ENCODE results near the gene CSTPP1.

DNA sequence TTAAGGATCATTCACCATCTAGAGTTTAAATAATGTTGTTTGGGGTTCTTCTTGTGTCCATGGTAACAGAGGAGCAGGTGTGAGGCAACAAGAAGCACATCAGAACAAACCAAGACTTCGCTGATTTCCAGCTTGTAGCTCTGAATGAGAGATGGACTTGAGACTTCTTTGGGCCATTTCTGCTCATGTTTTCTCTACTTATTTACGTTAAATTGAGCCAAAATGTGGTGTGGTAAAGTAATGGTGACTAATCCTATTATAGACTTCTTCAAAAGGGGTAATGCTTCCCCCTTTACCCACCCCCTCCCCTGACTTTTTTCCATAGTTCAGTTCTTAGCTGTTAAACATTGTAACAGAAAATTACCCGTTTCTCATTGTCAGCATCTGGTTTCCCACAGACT, 65.2 kb downstream of the CSTPP1 start:
- TF ChIP-seq CTCF (IDR thresholded peaks at IDR 0.05) (no peak), POLR2A (IDR thresholded peaks at IDR 0.05) (no peak)

All from right lobe of liver (tissue), 4 donors.